HCT116 (cell line): ENCODE data around the gene TCEAL9. TPM values are rescaled to one million over a fixed set of nuclear protein-coding genes. Genes with fewer than 3 reads are reported as not detected.

Experiments used
- ATAC-seq: fragments of 200-7000 bp; cut with Tn5 transposase; 2 replicates; pipeline ENCODE4 v1.9.1; 2020; ENCODE audit warnings: mild to moderate bottlenecking, moderate library complexity
- BruUV-seq: library from RNA; stranded (reverse); fragments of 400-500 nt; replicated peaks from 2 replicates; lab custom pipeline; 2021; lab: Mats Ljungman, UMichigan
- CTCF ChIA-PET: fragments of 300-600 bp; sonication (Branson Sonifier 250); formaldehyde crosslinking; loops from one replicate; lab custom pipeline; 2021; ENCODE audit warnings: antibody characterized with exemption; lab: Charles Lee
- POLR2A ChIA-PET: fragments of 300-600, 350-600 bp; sonication (Branson Sonifier 250); formaldehyde crosslinking; loops from one replicate; lab custom pipeline; 2021; ENCODE audit warnings: antibody characterized with exemption; lab: Charles Lee
- RAD21 ChIA-PET, 2 experiments: fragments of 300-600 bp; sonication (Branson Sonifier 250); formaldehyde crosslinking; loops; one replicate each; lab custom pipeline; 2023; ENCODE audit warnings: low total read pairs in 2 of 2; ENCODE audit not compliant: uncharacterized antibody in 2 of 2, unreplicated experiment in 2 of 2, low non-redundant PET in 1 of 2; lab: Charles Lee
- DNase-seq: peaks from one replicate; pipeline ENCODE4 v3.0.0-alpha.2; 2010; ENCODE audit warnings: low read depth, low spot score
- H2AFZ ChIP-seq: fragments of 200-600 bp; shearing (Covaris generic), sonication (generic); 2 replicates; pipeline ENCODE4 v1.6.1; 2017; ENCODE audit warnings: low read depth, mixed run types, mixed read lengths, antibody characterized with exemption, low read length; ENCODE audit not compliant: poor library complexity, severe bottlenecking
- H3K27ac ChIP-seq: 2 replicates; pipeline ENCODE4 v1.5.1; 2012; ENCODE audit warnings: low read depth, low read length
- H3K27me3 ChIP-seq: fragments of 200-600 bp; sonication (generic); 2 replicates; pipeline ENCODE4 v1.6.1; 2016; ENCODE audit warnings: mixed run types, low read length, mixed read lengths; ENCODE audit not compliant: insufficient read depth
- H3K36me3 ChIP-seq, 2 experiments: fragments of 200-500 bp in 1 of 2; fragments of 200-600 bp in 1 of 2; sonication (Bioruptor generic) in 1 of 2; sonication (generic) in 1 of 2; 2 replicates each; pipeline versions ENCODE4 v1.5.1 to v1.6.1; 2014 to 2016; ENCODE audit warnings: low read length in 2 of 2, inconsistent platforms in 1 of 2, mixed read lengths in 1 of 2, mixed run types in 1 of 2; ENCODE audit not compliant: insufficient read depth in 2 of 2, control insufficient read depth in 1 of 2
- H3K4me1 ChIP-seq, 2 experiments: fragments of 200-600 bp in 1 of 2; sonication (generic) in 1 of 2; 2 replicates each; pipeline versions ENCODE4 v1.5.1 to v1.6.1; 2012 to 2017; ENCODE audit warnings: low read length in 2 of 2, inconsistent platforms in 1 of 2, mild to moderate bottlenecking in 1 of 2, mixed read lengths in 1 of 2, mixed run types in 1 of 2, moderate library complexity in 1 of 2; ENCODE audit not compliant: insufficient read depth in 2 of 2, control insufficient read depth in 1 of 2
- H3K4me2 ChIP-seq: fragments of 200-600 bp; sonication (generic); 2 replicates; pipeline ENCODE4 v1.6.1; 2017; ENCODE audit warnings: mixed run types, low read length, mixed read lengths
- H3K4me3 ChIP-seq, 2 experiments: fragments of 200-600 bp in 1 of 2; sonication (generic) in 1 of 2; replicated peaks in 1 of 2; 2 replicates each; pipeline ENCODE4 v1.5.1; 2011 to 2016; ENCODE audit warnings: low read length in 2 of 2, control low read depth in 1 of 2, low read depth in 1 of 2, mild to moderate bottlenecking in 1 of 2, mixed read lengths in 1 of 2, mixed run types in 1 of 2
- H3K79me2 ChIP-seq: fragments of 200-600 bp; sonication (generic); 2 replicates; pipeline ENCODE4 v1.6.1; 2017; ENCODE audit warnings: mild to moderate bottlenecking, mixed run types, low read length, moderate library complexity, mixed read lengths; ENCODE audit not compliant: insufficient read depth
- H3K9ac ChIP-seq: fragments of 200-600 bp; sonication (generic); 2 replicates; pipeline ENCODE4 v1.6.1; 2016; ENCODE audit warnings: low read length, mixed read lengths
- H3K9me2 ChIP-seq: fragments of 200-600 bp; sonication (generic), shearing (Covaris generic); 2 replicates; pipeline ENCODE4 v1.6.1; 2017; ENCODE audit warnings: mixed run types, mild to moderate bottlenecking, moderate library complexity; ENCODE audit not compliant: insufficient read depth
- H3K9me3 ChIP-seq, 2 experiments: fragments of 200-500 bp in 1 of 2; fragments of 200-600 bp in 1 of 2; sonication (Bioruptor generic) in 1 of 2; sonication (generic) in 1 of 2; 2 replicates each; pipeline ENCODE4 v1.6.1; 2014 to 2017; ENCODE audit warnings: low read length in 2 of 2, mixed read lengths in 2 of 2, inconsistent platforms in 1 of 2, low read depth in 1 of 2, mild to moderate bottlenecking in 1 of 2, mixed run types in 1 of 2, moderate library complexity in 1 of 2; ENCODE audit not compliant: control insufficient read depth in 1 of 2, insufficient read depth in 1 of 2
- H4K20me1 ChIP-seq: fragments of 200-600 bp; sonication (generic), shearing (Covaris generic); 2 replicates; pipeline ENCODE4 v1.6.1; 2017; ENCODE audit warnings: mixed run types, mild to moderate bottlenecking, moderate library complexity; ENCODE audit not compliant: insufficient read depth
- CTCF ChIP-seq, 3 experiments: fragments of 200-600 bp in 1 of 3; sonication (generic) in 1 of 3; IDR thresholded peaks in 2 of 3; conservative IDR thresholded peaks in 1 of 3; 2 replicates each; pipeline ENCODE4 v1.5.1; 2012 to 2017; ENCODE audit warnings: low read depth in 2 of 3, low read length in 2 of 3, antibody characterized with exemption in 1 of 3, borderline replicate concordance in 1 of 3, control low read depth in 1 of 3, mild to moderate bottlenecking in 1 of 3, mixed read lengths in 1 of 3, mixed run types in 1 of 3, moderate library complexity in 1 of 3; ENCODE audit not compliant: insufficient read depth in 1 of 3
- EGR1 ChIP-seq: IDR thresholded peaks from 2 replicates; pipeline ENCODE4 v1.6.1; 2012; ENCODE audit warnings: low read depth
- ELF1 ChIP-seq: IDR thresholded peaks from 2 replicates; pipeline ENCODE4 v1.6.1; 2012; ENCODE audit warnings: low read depth, borderline replicate concordance
- POLR2A ChIP-seq: IDR thresholded peaks from 2 replicates; pipeline ENCODE4 v1.7.0; 2011; ENCODE audit warnings: borderline replicate concordance; ENCODE audit not compliant: insufficient read depth, insufficient read length; ENCODE audit errors: extremely low read depth
- RAD21 ChIP-seq: IDR thresholded peaks from 2 replicates; pipeline ENCODE4 v1.6.1; 2012; ENCODE audit warnings: low read depth, mild to moderate bottlenecking
- SIN3A ChIP-seq: IDR thresholded peaks from 2 replicates; pipeline ENCODE4 v1.6.1; 2012; ENCODE audit warnings: low read depth
- SP1 ChIP-seq: IDR thresholded peaks from 2 replicates; pipeline ENCODE4 v1.6.1; 2012; ENCODE audit warnings: low read depth
- TCF7L2 ChIP-seq: IDR thresholded peaks from 2 replicates; pipeline ENCODE4 v1.7.0; 2011; ENCODE audit warnings: borderline replicate concordance, inconsistent platforms; ENCODE audit not compliant: insufficient read depth, insufficient read length; ENCODE audit errors: extremely low read depth
- YY1 ChIP-seq: IDR thresholded peaks from 2 replicates; pipeline ENCODE4 v1.6.1; 2011; ENCODE audit warnings: low read length, low read depth, moderate library complexity, mild to moderate bottlenecking; ENCODE audit not compliant: insufficient replicate concordance; ENCODE audit errors: extremely low read depth
- intact Hi-C: fragments of 100-400 bp; cut with micrococcal nuclease; formaldehyde crosslinking; loops from 2 replicates; pipeline ENCODE4 v1.10.0; 2022
- total RNA-seq: library from RNA; stranded (reverse); gene quantifications from one replicate; pipeline ENCODE4 v1.2.1, GENCODE V29; 2021; ENCODE audit not compliant: unreplicated experiment
- TF ChIP-seq, protein P1 (sequence below): IDR thresholded peaks from 2 replicates; pipeline ENCODE4 v1.6.1; 2012

Gene TCEAL9
- total RNA-seq, 1 experiment from 2014 or later = 28.8 TPM

DNA sequence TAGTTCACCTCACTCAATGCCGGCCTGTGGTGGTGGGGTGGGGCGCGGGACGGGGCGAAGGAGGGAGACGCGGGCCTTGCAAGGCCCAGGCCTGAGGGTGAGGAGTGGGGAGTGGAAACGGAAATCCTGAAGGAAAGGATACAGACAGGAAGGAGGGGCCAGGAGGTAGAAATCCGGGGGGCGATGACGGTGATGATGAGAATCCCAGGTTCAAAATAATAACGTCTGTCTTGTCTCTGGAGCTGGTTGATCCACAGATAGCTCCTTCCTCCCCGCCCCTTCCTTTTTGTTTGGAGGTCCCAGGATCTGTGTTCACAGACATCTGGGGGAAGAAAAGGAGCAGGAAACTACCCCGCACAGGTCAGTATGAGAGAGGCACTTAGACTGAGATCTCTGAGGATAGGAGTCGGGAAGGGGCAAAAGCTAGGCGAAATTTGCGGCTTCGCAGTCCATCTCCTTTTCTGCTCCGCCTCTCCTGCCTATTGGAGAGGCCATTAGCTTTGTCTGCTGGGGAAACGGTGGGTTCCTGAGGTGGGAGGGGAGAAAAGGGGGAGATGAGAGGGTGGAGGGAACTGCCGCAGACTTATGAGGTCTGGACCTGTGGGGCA, 25.5 kb upstream of the TCEAL9 start (continued):
- TF ChIP-seq POLR2A (no peak), SIN3A (no peak), RAD21 (no peak), CTCF (IDR thresholded peaks at IDR 0.05 in 2 of 3, conservative IDR thresholded peaks at IDR 0.05 in 1 of 3; ENCODE audit: borderline replicate concordance in 1 of 3, insufficient read depth in 1 of 3, low read depth in 2 of 3, low read length in 2 of 3) (no peak), YY1 (no peak), TCF7L2 (no peak), SP1 (no peak), ELF1 (no peak)
- TF ChIP-seq, protein P1, sequence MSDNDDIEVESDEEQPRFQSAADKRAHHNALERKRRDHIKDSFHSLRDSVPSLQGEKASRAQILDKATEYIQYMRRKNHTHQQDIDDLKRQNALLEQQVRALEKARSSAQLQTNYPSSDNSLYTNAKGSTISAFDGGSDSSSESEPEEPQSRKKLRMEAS = no peak

- Histone ChIP-seq H3K9me3 (no peaks in the 10 kb centered on the region), H3K4me1 (no peaks in the 10 kb centered on the region), H4K20me1 (no peaks in the 10 kb centered on the region), H3K4me3 (no peak overlapping the region), H2AFZ (no peak overlapping the region), H3K27me3 (no peaks in the 10 kb centered on the region), H3K4me2 (no peak overlapping the region), H3K27ac (no peak overlapping the region), H3K36me3 (no peaks in the 10 kb centered on the region), H3K9me2 (no peaks in the 10 kb centered on the region), H3K9ac (no peak overlapping the region), H3K79me2 (no peaks in the 10 kb centered on the region)
- DNase-seq (no peak), ATAC-seq (no peak)
- CTCF ChIA-PET = no interaction called here
- no peak for TF ChIP-seq EGR1
- TF ChIP-seq YY1 = no peak
- RAD21 ChIA-PET = no interaction called here
- POLR2A ChIA-PET = no interaction called here
- intact Hi-C loops = no loop called here
- no TSS peak for BruUV-seq
These were observed 17.6 kb upstream of the TCEAL9 start for GRCh38 chrX:103338663-103339062.
